PFSK-1 (cell line): ENCODE measurements around the gene NEUROD6.

Experiments
- REST ChIP-seq, 2 experiments: IDR thresholded peaks; 2 replicates each; pipeline versions ENCODE4 v1.6.1 to v1.8.0; 2011 to 2012; ENCODE audit warnings: low read depth in 2 of 2, low read length in 2 of 2, control low read depth in 1 of 2, inconsistent platforms in 1 of 2, mild to moderate bottlenecking in 1 of 2, moderate library complexity in 1 of 2; ENCODE audit not compliant: insufficient read depth in 1 of 2
- SIN3A ChIP-seq: IDR thresholded peaks from 2 replicates; pipeline ENCODE4 v1.6.1; 2012; ENCODE audit warnings: mild to moderate bottlenecking, low read length, moderate library complexity, borderline replicate concordance; ENCODE audit not compliant: insufficient read depth

- TF ChIP-seq SIN3A (no peak), REST (IDR thresholded peaks at IDR 0.05; ENCODE audit: insufficient read depth in 1 of 2, low read depth in 2 of 2, low read length in 2 of 2) (no peak)
These were observed 30.1 kb upstream of the NEUROD6 start for GRCh38 chr7:31370609-31371008.
